NCI-H2029 treated with DMSO at 0.1 percent for 48 hours (cell line): ENCODE results near the gene STARD7.
A peak's percentile ranks its signal among the peaks of the same experiment; 100 is the strongest.

ENCODE experiments used
- DNase-seq: peaks from one replicate; lab custom pipeline; 2025; lab: John Stamatoyannopoulos, UW

The STARD7 gene

DNA sequence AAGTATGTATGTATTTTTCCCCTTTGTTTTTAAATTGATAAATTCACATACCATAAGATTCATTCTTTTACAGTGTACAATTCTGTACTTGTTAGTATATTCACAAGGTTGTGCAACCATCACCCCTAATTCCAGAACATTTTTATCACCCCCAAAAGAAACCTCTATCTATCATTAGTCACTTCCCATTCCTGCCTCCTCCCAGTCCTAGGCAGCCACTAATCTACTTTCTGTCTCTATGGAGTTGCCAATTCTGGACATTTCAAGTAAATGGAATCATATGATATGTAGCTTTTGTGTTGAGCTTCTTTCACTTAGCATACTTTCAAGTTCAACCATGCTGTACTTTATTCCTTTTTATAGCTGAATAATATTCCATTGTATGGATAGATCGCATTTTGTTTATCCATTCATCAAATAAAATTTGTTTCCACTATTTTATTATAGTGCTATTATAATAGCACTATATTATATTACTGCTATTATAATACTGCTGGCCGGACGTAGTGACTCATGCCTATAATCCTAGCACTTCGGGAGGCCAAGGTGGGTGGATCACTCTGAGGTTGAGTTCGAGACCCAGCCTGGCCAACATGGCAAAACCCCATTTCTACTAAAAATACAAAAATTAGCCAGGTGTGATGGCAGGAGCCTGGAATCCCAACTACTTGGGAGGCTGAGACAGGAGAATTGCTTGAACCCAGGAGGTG lies 10.9 kb downstream of the STARD7 start:
- DNase-seq, result no peak

DNA sequence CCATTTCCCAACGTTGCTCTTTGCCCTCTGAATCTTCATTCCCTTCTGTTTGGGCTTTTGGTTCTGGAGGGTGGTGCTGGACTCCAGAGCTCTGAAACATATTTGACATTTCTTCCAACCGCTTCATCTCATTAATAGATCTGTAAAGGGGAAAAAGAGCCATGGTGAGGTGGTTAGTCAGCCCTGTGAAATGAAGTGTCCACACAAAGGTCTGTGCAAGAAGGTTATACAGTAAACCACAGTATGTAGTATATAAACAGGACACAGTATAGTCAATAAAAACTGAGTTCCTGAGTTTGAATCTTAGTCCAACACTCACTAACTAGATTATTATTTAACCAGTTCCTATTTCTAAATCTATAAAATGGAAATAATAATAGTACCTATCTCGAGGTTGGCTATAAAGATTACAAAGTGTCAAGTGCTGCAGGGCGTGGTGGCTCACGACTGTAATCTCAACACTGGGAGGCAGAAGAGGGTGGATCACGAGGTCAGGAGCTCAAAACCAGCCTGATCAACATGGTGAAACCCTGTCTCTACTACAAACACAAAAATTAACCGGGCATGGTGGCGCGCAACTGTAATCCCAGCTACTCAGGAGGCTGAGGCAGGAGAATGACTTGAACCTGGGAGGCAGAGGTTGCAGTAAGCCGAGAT lies 13.1 kb downstream of the STARD7 start:
- DNase-seq, result no peak

GRCh38 chr2:96191937-96192670 lies 16.5 kb downstream of the STARD7 start:
- no peak for DNase-seq

DNA sequence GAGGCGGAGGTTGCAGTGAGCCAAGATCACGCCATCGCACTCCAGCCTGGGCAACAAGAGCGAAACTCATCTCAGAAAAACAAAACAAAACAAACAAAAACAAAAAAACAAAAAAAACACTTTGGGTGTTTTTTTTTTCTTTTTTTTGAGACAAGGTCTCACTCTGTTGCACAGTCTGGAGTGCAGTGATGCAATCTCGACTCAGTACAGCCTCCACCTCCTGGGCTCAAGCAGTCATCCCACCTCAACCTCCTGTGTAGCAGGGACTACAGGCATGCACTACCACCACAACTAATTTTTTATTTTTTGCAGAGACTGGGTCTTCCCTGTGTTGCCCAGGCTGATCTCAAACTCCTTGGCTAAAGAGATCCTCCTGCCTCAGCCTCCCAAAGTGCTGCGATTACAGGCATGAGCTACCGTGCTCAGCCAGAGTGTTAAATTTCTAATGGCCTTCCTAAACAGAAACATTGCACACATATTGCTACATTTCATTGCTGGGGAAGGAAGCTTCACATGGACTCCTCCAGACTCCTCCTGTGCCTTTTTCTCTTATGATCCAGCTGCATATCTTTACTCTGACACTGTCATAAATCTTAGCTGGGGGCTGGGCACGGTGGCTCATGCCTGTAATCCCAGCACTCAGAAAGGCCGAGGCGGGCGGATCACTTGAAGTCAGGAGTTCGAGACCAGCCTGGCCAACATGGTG lies 19.7 kb downstream of the STARD7 start:
- DNase-seq, result no peak

DNA sequence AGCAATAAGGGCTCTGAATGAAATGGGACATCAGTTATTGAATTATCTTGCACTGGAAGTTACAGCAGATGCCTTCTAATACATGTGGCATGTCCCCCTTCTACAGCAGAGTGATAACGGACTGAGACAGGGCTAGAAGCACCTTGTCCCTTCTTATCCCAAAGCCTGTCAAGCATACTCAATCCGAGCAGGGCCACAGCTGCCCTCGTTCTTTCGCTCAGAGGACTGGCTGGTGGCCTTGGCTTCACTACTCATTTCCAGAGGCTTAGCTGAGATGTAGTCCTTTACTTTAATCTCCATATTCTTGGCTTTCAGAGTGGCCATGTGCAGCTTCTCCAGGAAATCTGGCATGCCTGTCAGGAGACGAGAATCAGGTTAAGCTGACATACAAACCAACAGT lies 22.1 kb downstream of the STARD7 start:
- DNase-seq, result no peak

- DNase-seq, result no peak
These were observed 23.1 kb downstream of the STARD7 start for GRCh38 chr2:96185516-96185915.

DNA sequence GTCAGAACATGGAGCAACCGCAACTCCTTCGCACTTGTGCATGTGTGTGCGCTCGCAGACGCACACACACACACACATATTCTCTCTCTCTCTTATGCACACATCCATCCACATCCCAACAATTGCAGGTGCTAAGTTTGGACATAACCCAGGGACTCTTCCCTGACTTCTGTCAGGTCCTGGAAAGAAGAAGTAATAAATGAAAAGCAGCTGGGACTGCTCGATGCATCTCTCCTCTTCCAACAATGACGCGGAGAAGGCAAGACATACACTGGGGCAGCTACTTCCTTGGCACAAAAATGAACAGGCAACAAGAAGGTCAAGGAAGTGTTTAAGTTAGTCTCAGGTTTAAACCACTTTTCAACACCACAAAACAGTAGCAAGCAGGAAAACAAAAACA lies 23.6 kb downstream of the STARD7 start:
- DNase-seq, result no peak

- no peak for DNase-seq
These were observed 24.4 kb downstream of the STARD7 start for GRCh38 chr2:96184188-96184587.

DNA sequence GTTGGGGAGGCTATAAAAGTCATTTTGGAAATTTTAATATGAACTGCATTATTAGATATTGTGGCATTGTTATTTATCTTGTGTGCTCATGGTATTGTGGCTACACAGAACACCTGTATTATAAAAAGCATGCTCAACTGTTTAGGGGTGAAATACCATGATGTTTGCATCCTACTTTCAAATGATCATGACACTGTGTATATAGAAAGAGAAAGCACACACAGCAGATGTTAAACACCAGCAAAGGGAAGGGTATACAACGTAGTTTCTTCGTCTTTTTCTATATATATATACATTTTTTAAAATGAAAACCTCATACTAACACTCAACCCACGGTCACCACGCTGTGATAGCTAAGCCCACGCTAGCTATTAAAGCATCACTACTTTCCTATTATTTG lies 27.1 kb downstream of the STARD7 start:
- no peak for DNase-seq

DNA sequence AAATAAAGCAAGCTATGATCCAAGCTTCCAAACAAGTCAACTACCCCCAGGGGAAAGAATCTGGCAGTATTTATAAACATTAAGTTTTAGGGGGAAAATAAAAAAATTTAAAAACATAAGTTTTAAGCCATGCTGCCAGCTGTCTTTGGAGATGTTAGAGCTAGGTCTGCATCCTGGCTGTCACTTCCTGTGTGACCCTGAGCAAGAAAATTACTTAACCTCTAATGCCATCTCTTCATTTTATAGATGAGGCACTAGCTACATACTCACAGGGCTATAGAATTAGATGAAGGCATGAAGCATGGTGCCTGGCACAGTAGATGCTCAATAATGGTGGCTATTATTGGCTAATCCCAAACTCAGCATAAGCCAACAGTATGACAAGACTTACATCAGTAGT lies 28.1 kb downstream of the STARD7 start:
- no peak for DNase-seq

DNA sequence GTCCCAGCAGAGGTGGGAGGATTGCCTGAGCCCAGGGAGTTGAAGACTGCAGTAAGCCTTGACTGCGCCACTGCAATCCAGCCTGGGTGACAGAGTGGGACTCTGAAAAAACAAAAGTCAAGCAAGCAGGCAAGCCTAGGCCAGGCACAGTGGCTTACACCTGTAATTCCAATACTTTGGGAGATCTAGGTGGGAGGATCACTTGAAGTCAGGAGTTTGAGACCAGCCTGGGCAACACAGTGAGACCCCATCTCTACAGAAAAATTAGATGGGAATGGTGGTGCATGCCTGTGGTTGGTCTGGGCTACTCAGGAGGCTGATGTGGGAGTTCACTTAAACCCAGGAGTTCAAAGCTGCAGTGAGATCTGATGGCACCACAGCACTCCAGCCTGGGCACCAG lies 28.6 kb downstream of the STARD7 start:
- DNase-seq, result no peak

GRCh38 chr2:96176661-96177060 lies 32.0 kb downstream of the STARD7 start:
- no peak for DNase-seq

DNA sequence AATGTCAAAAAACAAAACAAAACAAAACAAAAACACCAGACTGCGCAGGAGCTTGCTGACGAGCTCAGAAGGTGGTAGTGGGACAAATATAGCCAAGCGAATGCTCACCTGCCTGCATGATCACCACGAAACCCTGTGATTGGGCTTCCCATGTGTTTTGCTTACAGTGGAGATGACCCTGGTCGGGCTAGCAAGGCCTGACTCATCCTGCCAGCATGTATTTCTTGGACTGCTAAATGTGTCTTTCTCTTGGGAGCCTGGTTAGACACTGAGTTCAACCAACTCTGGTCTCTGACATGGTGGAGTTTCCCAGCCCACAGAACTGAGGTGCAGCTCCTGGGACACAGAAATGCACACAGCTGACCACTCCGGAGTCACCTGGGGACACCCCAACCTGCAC lies 32.7 kb downstream of the STARD7 start:
- DNase-seq, result no peak

GRCh38 chr2:96174251-96175144 lies 34.1 kb downstream of the STARD7 start:
- peak; percentile 5 for DNase-seq

DNA sequence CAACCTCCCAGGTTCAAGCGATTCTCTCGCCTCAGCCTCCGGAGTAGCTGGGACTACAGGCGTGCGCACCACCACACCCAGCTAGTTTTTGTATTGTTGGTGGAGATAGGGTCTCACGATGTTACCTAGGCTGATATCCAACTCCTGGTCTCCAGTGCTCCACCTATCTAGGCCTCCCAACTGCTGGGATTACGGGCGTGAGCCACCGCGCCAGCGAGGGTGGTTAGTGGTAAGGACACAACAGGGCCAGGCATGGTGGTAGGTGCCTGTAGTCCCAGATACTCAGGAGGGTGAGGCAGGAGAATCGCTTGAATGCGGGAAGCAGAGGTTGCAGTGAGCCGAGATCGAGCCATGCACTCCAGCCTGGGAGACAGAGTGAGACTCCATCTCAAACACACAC lies 36.8 kb downstream of the STARD7 start:
- no peak for DNase-seq

DNA sequence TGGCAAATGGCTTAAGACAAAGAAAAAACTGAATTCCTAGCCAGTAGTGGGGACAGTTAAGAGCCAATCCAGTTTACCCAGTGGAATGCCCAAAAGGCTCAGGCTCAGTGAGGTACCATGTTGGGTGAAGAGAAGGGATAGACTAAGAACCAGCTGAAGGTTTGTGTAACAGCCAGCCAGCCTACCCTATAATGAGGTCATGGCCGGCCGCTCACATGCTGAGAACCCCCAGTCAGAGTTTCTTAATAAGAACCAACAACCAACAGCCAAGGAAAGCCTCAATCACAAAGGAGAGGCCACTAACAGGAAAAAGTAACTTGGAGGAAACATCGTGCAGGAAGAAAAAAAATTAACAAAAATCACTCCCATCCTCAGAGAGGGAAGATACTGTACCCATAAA lies 38.0 kb downstream of the STARD7 start:
- DNase-seq, result no peak

- no peak for DNase-seq
These were observed 38.6 kb downstream of the STARD7 start for GRCh38 chr2:96169868-96170507.

- no peak for DNase-seq
These were observed 41.1 kb downstream of the STARD7 start for GRCh38 chr2:96167407-96168013.

DNA sequence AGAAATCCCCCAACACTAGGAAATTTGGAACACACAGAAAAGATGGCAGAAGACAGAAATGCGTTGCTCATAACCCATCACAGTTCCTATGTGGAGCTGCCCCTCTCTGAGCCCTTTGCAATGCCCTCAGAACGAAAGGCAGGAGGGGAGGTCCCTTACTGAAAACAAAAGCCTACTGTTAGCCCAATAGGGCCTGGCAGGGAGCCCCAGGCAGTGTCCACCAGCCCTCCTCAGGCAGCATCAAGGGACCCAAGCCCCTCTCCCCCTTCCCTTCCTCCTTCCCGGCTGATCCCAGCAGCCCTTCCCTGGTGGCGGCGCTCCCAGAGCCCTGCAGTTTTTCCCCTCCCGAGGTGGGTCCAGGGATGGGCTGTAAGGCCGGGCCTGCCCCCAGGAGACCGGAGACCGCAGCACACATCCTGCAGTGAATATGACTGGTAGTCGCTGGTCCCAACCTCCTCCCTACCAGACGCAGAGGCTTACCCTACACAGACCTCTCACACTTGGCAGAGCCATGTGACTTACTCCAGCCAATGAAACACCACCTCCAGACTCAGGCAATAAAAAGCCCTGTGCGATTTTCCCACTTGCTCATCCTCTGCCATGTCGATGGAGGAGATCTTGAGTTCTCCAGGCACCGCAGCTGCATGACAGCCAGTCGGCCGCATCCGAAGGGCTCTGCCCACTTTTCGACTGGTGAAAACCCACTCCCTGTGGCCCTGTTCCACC lies 44.0 kb downstream of the STARD7 start:
- no peak for DNase-seq
